ENCODE measurements around the gene KRT1.

KRT1 gene

GRCh38 chr12:52684431-52684830 is 4.2 kb upstream of the KRT1 start:
- no peak for DNase-seq (ENCODE audit: low read depth, low spot score)
- Histone ChIP-seq H3K9me3 (ENCODE audit: control insufficient read depth, insufficient read depth, low read length) (no peaks in the 10 kb centered on the region), H3K36me3 (ENCODE audit: control insufficient read depth, insufficient read depth, low read length) (no peaks in the 10 kb centered on the region), H3K4me3 (ENCODE audit: low read length) (no peak overlapping the region), H3K27me3 (ENCODE audit: control insufficient read depth, insufficient read depth, low read length) (no peaks in the 10 kb centered on the region), H3K27ac (ENCODE audit: low read length) (no peak overlapping the region), H3K4me1 (ENCODE audit: control insufficient read depth, insufficient read depth, low read length) (no peaks in the 10 kb centered on the region)
- no CpG with 5 or more reads among the region's 2 CpGs for WGBS (ENCODE audit: insufficient coverage, insufficient read length)

- Histone ChIP-seq H3K36me3 (ENCODE audit: control insufficient read depth, insufficient read depth, low read length) (no peaks in the 10 kb centered on the region), H3K27me3 (ENCODE audit: control insufficient read depth, insufficient read depth, low read length) (no peaks in the 10 kb centered on the region), H3K27ac (ENCODE audit: low read length) (no peak overlapping the region), H3K9me3 (ENCODE audit: control insufficient read depth, insufficient read depth, low read length) (no peaks in the 10 kb centered on the region), H3K4me1 (ENCODE audit: control insufficient read depth, insufficient read depth, low read length) (no peaks in the 10 kb centered on the region), H3K4me3 (ENCODE audit: low read length) (no peak overlapping the region)
- DNase-seq (ENCODE audit: low read depth, low spot score), result no peak
- WGBS (ENCODE audit: insufficient coverage, insufficient read length), result no CpG with 5 or more reads among the region's 12 CpGs
Observed at GRCh38 chr12:52683575-52684300, 3.5 kb upstream of the KRT1 start.

- whole genome bisulfite sequencing (ENCODE audit: insufficient coverage, insufficient read length), result no CpG with 5 or more reads among the region's 4 CpGs
- no peaks in the 10 kb centered on the region for H3K9me3 ChIP-seq (ENCODE audit: control insufficient read depth, insufficient read depth, low read length)
- H3K4me1 ChIP-seq (ENCODE audit: control insufficient read depth, insufficient read depth, low read length), result no peaks in the 10 kb centered on the region
- no peaks in the 10 kb centered on the region for H3K36me3 ChIP-seq (ENCODE audit: control insufficient read depth, insufficient read depth, low read length)
- DNase-seq (ENCODE audit: low read depth, low spot score), result no peak
- H3K4me3 ChIP-seq (ENCODE audit: low read length), result no peak overlapping the region
- no peak overlapping the region for H3K27ac ChIP-seq (ENCODE audit: low read length)
- H3K27me3 ChIP-seq (ENCODE audit: control insufficient read depth, insufficient read depth, low read length), result no peaks in the 10 kb centered on the region
Observed at GRCh38 chr12:52682938-52683574, 2.8 kb upstream of the KRT1 start.

GRCh38 chr12:52682381-52682660 is 2.1 kb upstream of the KRT1 start:
- no CpG with 5 or more reads among the region's 2 CpGs for WGBS (ENCODE audit: insufficient coverage, insufficient read length)
- H3K4me3 ChIP-seq (ENCODE audit: low read length), result no peak overlapping the region
- no peaks in the 10 kb centered on the region for H3K9me3 ChIP-seq (ENCODE audit: control insufficient read depth, insufficient read depth, low read length)
- H3K27me3 ChIP-seq (ENCODE audit: control insufficient read depth, insufficient read depth, low read length), result no peaks in the 10 kb centered on the region
- H3K4me1 ChIP-seq (ENCODE audit: control insufficient read depth, insufficient read depth, low read length), result no peaks in the 10 kb centered on the region
- no peak overlapping the region for H3K27ac ChIP-seq (ENCODE audit: low read length)
- no peaks in the 10 kb centered on the region for H3K36me3 ChIP-seq (ENCODE audit: control insufficient read depth, insufficient read depth, low read length)
- no peak for DNase-seq (ENCODE audit: low read depth, low spot score)

- H3K27ac ChIP-seq (ENCODE audit: low read length), result no peak overlapping the region
- no peak for DNase-seq (ENCODE audit: low read depth, low spot score)
- H3K9me3 ChIP-seq (ENCODE audit: control insufficient read depth, insufficient read depth, low read length), result no peaks in the 10 kb centered on the region
- no peaks in the 10 kb centered on the region for H3K36me3 ChIP-seq (ENCODE audit: control insufficient read depth, insufficient read depth, low read length)
- H3K4me3 ChIP-seq (ENCODE audit: low read length), result no peak overlapping the region
- H3K4me1 ChIP-seq (ENCODE audit: control insufficient read depth, insufficient read depth, low read length), result no peaks in the 10 kb centered on the region
- no CpG with 5 or more reads among the region's 12 CpGs for WGBS (ENCODE audit: insufficient coverage, insufficient read length)
- no peaks in the 10 kb centered on the region for H3K27me3 ChIP-seq (ENCODE audit: control insufficient read depth, insufficient read depth, low read length)
Observed at GRCh38 chr12:52681526-52682380, 1.5 kb upstream of the KRT1 start.

GRCh38 chr12:52679875-52680274 is 332 bp downstream of the KRT1 start:
- H3K27ac ChIP-seq (ENCODE audit: low read length), result no peak overlapping the region
- no peak for DNase-seq (ENCODE audit: low read depth, low spot score)
- H3K27me3 ChIP-seq (ENCODE audit: control insufficient read depth, insufficient read depth, low read length), result no peaks in the 10 kb centered on the region
- no peaks in the 10 kb centered on the region for H3K9me3 ChIP-seq (ENCODE audit: control insufficient read depth, insufficient read depth, low read length)
- no peak overlapping the region for H3K4me3 ChIP-seq (ENCODE audit: low read length)
- no peaks in the 10 kb centered on the region for H3K4me1 ChIP-seq (ENCODE audit: control insufficient read depth, insufficient read depth, low read length)
- no CpG with 5 or more reads among the region's 5 CpGs for WGBS (ENCODE audit: insufficient coverage, insufficient read length)
- H3K36me3 ChIP-seq (ENCODE audit: control insufficient read depth, insufficient read depth, low read length), result no peaks in the 10 kb centered on the region

GRCh38 chr12:52677671-52678070 is 2.5 kb downstream of the KRT1 start:
- H3K4me3 ChIP-seq (ENCODE audit: low read length), result no peak overlapping the region
- H3K27me3 ChIP-seq (ENCODE audit: control insufficient read depth, insufficient read depth, low read length), result no peaks in the 10 kb centered on the region
- WGBS (ENCODE audit: insufficient coverage, insufficient read length), result no CpG with 5 or more reads among the region's 1 CpG
- no peaks in the 10 kb centered on the region for H3K9me3 ChIP-seq (ENCODE audit: control insufficient read depth, insufficient read depth, low read length)
- H3K36me3 ChIP-seq (ENCODE audit: control insufficient read depth, insufficient read depth, low read length), result no peaks in the 10 kb centered on the region
- no peak overlapping the region for H3K27ac ChIP-seq (ENCODE audit: low read length)
- no peak for DNase-seq (ENCODE audit: low read depth, low spot score)
- no peaks in the 10 kb centered on the region for H3K4me1 ChIP-seq (ENCODE audit: control insufficient read depth, insufficient read depth, low read length)

- H3K27me3 ChIP-seq (ENCODE audit: control insufficient read depth, insufficient read depth, low read length), result no peaks in the 10 kb centered on the region
- no CpG with 5 or more reads among the region's 5 CpGs for WGBS (ENCODE audit: insufficient coverage, insufficient read length)
- H3K4me1 ChIP-seq (ENCODE audit: control insufficient read depth, insufficient read depth, low read length), result no peaks in the 10 kb centered on the region
- H3K27ac ChIP-seq (ENCODE audit: low read length), result no peak overlapping the region
- H3K9me3 ChIP-seq (ENCODE audit: control insufficient read depth, insufficient read depth, low read length), result no peaks in the 10 kb centered on the region
- DNase-seq (ENCODE audit: low read depth, low spot score), result no peak
- H3K4me3 ChIP-seq (ENCODE audit: low read length), result no peak overlapping the region
- no peaks in the 10 kb centered on the region for H3K36me3 ChIP-seq (ENCODE audit: control insufficient read depth, insufficient read depth, low read length)
Observed at GRCh38 chr12:52677126-52677525, 3.1 kb downstream of the KRT1 start.

- DNase-seq (ENCODE audit: low read depth, low spot score), result no peak
- H3K4me3 ChIP-seq (ENCODE audit: low read length), result no peak overlapping the region
- no peaks in the 10 kb centered on the region for H3K36me3 ChIP-seq (ENCODE audit: control insufficient read depth, insufficient read depth, low read length)
- H3K4me1 ChIP-seq (ENCODE audit: control insufficient read depth, insufficient read depth, low read length), result no peaks in the 10 kb centered on the region
- no CpG with 5 or more reads among the region's 7 CpGs for WGBS (ENCODE audit: insufficient coverage, insufficient read length)
- H3K9me3 ChIP-seq (ENCODE audit: control insufficient read depth, insufficient read depth, low read length), result no peaks in the 10 kb centered on the region
- H3K27me3 ChIP-seq (ENCODE audit: control insufficient read depth, insufficient read depth, low read length), result no peaks in the 10 kb centered on the region
- H3K27ac ChIP-seq (ENCODE audit: low read length), result no peak overlapping the region
Observed at GRCh38 chr12:52676163-52676562, 4.0 kb downstream of the KRT1 start.

- WGBS (ENCODE audit: insufficient coverage, insufficient read length), result no CpG with 5 or more reads among the region's 28 CpGs
- DNase-seq (ENCODE audit: low read depth, low spot score), result no peak
- Histone ChIP-seq H3K4me3 (ENCODE audit: low read length) (no peak overlapping the region), H3K4me1 (ENCODE audit: control insufficient read depth, insufficient read depth, low read length) (no peaks in the 10 kb centered on the region), H3K9me3 (ENCODE audit: control insufficient read depth, insufficient read depth, low read length) (no peaks in the 10 kb centered on the region), H3K36me3 (ENCODE audit: control insufficient read depth, insufficient read depth, low read length) (no peaks in the 10 kb centered on the region), H3K27me3 (ENCODE audit: control insufficient read depth, insufficient read depth, low read length) (no peaks in the 10 kb centered on the region), H3K27ac (ENCODE audit: low read length) (no peak overlapping the region)
Observed at GRCh38 chr12:52675301-52675701, 4.9 kb downstream of the KRT1 start.

All from iPS DF 6.9 (cell line).